Neuron (in vitro differentiated cells): ENCODE results near the gene ZNF708.
A peak's percentile ranks its signal among the peaks of the same experiment; 100 is the strongest.
"Not testable (repeated sequence)": the region's sequence is repeated elsewhere in the genome, so short reads cannot be mapped to it uniquely, and the experiment has no call there.

Experiments
- H2AFZ ChIP-seq: one replicate; pipeline ENCODE4 v1.6.1; 2013; ENCODE audit warnings: low read depth, mild to moderate bottlenecking, inconsistent platforms, low read length, moderate library complexity
- H3K27me3 ChIP-seq: one replicate; pipeline ENCODE4 v1.6.1; 2013; ENCODE audit warnings: low read length; ENCODE audit not compliant: insufficient read depth
- H3K36me3 ChIP-seq: one replicate; pipeline ENCODE4 v1.6.1; 2013; ENCODE audit warnings: low read length; ENCODE audit not compliant: insufficient read depth
- H3K4me1 ChIP-seq: one replicate; pipeline ENCODE4 v1.6.1; 2013; ENCODE audit warnings: low read length; ENCODE audit not compliant: insufficient read depth
- H3K4me3 ChIP-seq: 2 replicates; pipeline ENCODE4 v1.5.1; 2013; ENCODE audit warnings: mild to moderate bottlenecking, low read length, moderate library complexity
- H3K9me3 ChIP-seq: one replicate; pipeline ENCODE4 v1.6.1; 2013; ENCODE audit warnings: low read length

Gene ZNF708

GRCh38 chr19:21328885-21329605 is at the start of gene ZNF708:
Gene ZNF708 (minus strand): TSS chr19:21329410. CDS start chr19:21329212, 198 bp downstream.
- H3K9me3 ChIP-seq: peaks cover 12% of the 10 kb centered on the region
- no peaks in the 10 kb centered on the region for H3K27me3 ChIP-seq
- H3K4me3 ChIP-seq: peak within 1 kb of the TSS; percentile 92
- H2AFZ ChIP-seq: peak within 1 kb of the TSS; percentile 77
- H3K4me1 ChIP-seq: peaks cover 7% of the 10 kb centered on the region
- peaks cover 18% of the 10 kb centered on the region for H3K36me3 ChIP-seq

DNA sequence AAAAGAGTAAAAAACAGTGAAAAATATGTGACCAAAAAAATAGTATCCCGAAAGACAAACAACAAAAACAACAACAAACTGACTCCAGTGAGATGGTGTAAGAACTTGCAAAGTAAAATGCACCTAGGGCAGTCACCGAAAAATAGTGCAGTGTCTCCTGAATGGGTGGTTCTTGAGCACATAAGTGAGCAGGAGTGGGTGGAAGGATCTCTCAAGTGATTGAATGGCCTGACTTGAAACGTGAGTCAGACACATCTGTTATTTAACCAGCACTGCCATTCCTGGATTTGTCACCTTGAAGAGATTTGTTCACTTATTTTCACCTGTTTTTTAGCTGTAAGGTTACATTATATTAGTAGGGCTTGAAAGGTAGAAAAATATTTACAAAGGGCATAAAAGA is 33.1 kb upstream of the ZNF708 start:
- Histone ChIP-seq H3K27me3 (no peaks in the 10 kb centered on the region), H3K4me3 (no peak overlapping the region), H3K36me3 (peaks cover 68% of the 10 kb centered on the region), H2AFZ (no peak overlapping the region), H3K9me3 (peaks cover 47% of the 10 kb centered on the region), H3K4me1 (no peaks in the 10 kb centered on the region)

- Histone ChIP-seq H2AFZ (no peak within 1 kb of the TSS), H3K36me3 (peaks cover 37% of the 10 kb centered on the region), H3K4me1 (no peaks in the 10 kb centered on the region), H3K4me3 (peak within 1 kb of the TSS; percentile 80), H3K9me3 (peaks cover 27% of the 10 kb centered on the region), H3K27me3 (no peaks in the 10 kb centered on the region)
These were observed 29.7 kb upstream of the ZNF708 start, which contains the start of gene ZNF738 for GRCh38 chr19:21358768-21359451. Gene ZNF738 (plus strand): TSS chr19:21359000. CDS start chr19:21359141, 141 bp downstream.

GRCh38 chr19:21352830-21353229 is 23.6 kb upstream of the ZNF708 start:
- H2AFZ ChIP-seq: no peak overlapping the region
- H3K36me3 ChIP-seq: no peaks in the 10 kb centered on the region
- H3K4me1 ChIP-seq: no peaks in the 10 kb centered on the region
- no peaks in the 10 kb centered on the region for H3K27me3 ChIP-seq
- no peak overlapping the region for H3K4me3 ChIP-seq
- H3K9me3 ChIP-seq: no peaks in the 10 kb centered on the region

DNA sequence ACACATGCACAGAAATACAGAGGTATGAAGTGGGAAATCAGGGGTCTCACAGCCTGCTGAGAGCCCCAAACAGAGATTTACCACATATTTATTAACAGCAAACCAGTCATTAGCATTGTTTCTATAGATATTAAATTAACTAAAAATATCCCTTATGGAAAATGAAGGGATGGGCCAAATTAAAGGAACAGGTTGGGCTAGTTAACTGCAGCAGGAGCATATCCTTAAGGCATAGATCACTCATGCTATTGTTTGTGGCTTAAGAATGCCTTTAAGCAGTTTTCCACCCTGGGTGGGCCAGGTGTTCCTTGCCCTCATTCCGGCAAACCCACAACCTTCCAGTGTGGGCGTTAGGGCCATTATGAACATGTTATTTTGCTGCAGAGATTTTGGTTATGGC is 15.6 kb upstream of the ZNF708 start:
- not testable (repeated sequence) for H2AFZ ChIP-seq, H3K36me3 ChIP-seq, H3K9me3 ChIP-seq, H3K4me3 ChIP-seq, H3K27me3 ChIP-seq, H3K4me1 ChIP-seq

GRCh38 chr19:21335721-21336120 is 6.5 kb upstream of the ZNF708 start:
- Histone ChIP-seq H3K36me3 (no peaks in the 10 kb centered on the region), H2AFZ (no peak overlapping the region), H3K9me3 (no peaks in the 10 kb centered on the region), H3K4me3 (no peak overlapping the region), H3K27me3 (no peaks in the 10 kb centered on the region), H3K4me1 (no peaks in the 10 kb centered on the region)

GRCh38 chr19:21328406-21328805 is 804 bp downstream of the ZNF708 start:
- Histone ChIP-seq H2AFZ (peak overlapping the region; percentile 77), H3K9me3 (peaks cover 12% of the 10 kb centered on the region), H3K4me1 (peaks cover 7% of the 10 kb centered on the region), H3K36me3 (peaks cover 18% of the 10 kb centered on the region), H3K4me3 (peak overlapping the region; percentile 92), H3K27me3 (no peaks in the 10 kb centered on the region)

DNA sequence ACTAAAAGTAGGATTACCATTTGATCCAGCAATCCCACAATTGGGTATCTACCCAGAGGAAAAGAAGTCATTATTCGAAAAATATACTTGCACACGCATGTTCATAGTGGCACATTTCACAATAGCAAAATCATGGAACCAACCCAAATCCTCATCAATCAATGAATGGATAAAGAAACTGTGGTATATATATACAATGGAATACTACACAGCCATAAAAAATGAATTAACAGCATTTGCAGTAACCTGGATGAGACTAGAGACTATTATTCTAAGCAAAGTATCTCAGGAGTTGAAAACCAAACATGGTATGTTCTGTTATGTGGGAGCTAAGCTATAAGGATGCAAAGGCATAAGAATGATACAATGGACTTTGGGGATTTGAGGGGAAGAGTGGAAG is 3.0 kb downstream of the ZNF708 start:
- Histone ChIP-seq H3K36me3 (peaks cover 26% of the 10 kb centered on the region), H3K9me3 (peaks cover 24% of the 10 kb centered on the region), H3K4me3 (no peak overlapping the region), H3K27me3 (no peaks in the 10 kb centered on the region), H2AFZ (no peak overlapping the region), H3K4me1 (peaks cover 8% of the 10 kb centered on the region)

- H3K9me3 ChIP-seq: peaks cover 37% of the 10 kb centered on the region
- no peaks in the 10 kb centered on the region for H3K27me3 ChIP-seq
- peaks cover 8% of the 10 kb centered on the region for H3K4me1 ChIP-seq
- peaks cover 34% of the 10 kb centered on the region for H3K36me3 ChIP-seq
- H3K4me3 ChIP-seq: no peak overlapping the region
- no peak overlapping the region for H2AFZ ChIP-seq
These were observed 6.2 kb downstream of the ZNF708 start for GRCh38 chr19:21323000-21323399.

- Histone ChIP-seq H2AFZ (no peak overlapping the region), H3K4me3 (no peak overlapping the region), H3K4me1 (peaks cover 3% of the 10 kb centered on the region), H3K36me3 (peaks cover 35% of the 10 kb centered on the region), H3K27me3 (no peaks in the 10 kb centered on the region), H3K9me3 (peaks cover 41% of the 10 kb centered on the region)
These were observed 6.7 kb downstream of the ZNF708 start for GRCh38 chr19:21322528-21322927.

DNA sequence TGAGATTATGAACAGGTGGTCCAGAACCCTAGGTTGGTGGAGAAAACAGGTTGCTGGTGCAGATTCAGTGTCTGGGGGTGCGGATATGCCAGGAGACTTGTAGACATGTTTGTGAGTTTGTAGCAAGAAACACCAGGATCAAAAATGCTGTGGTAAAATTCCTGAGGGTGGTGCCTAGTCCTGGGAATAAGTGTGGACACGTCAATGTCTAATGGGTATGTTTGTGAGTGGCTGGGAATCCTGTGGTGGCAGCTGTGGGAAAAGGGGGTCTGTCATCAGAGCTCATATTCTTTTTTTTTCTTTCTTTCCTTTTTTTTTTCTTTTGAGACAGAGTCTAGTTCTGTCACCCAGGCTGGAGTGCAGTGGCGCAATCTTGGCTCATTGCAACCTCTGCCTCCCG is 7.2 kb downstream of the ZNF708 start:
- Histone ChIP-seq H3K27me3 (no peaks in the 10 kb centered on the region), H3K36me3 (peaks cover 33% of the 10 kb centered on the region), H2AFZ (no peak overlapping the region), H3K4me1 (peaks cover 1% of the 10 kb centered on the region), H3K9me3 (peaks cover 43% of the 10 kb centered on the region), H3K4me3 (no peak overlapping the region)

GRCh38 chr19:21321134-21321533 is 8.1 kb downstream of the ZNF708 start:
- peaks cover 27% of the 10 kb centered on the region for H3K36me3 ChIP-seq
- H3K4me3 ChIP-seq: no peak overlapping the region
- no peaks in the 10 kb centered on the region for H3K27me3 ChIP-seq
- H3K9me3 ChIP-seq: peaks cover 41% of the 10 kb centered on the region
- peaks cover 1% of the 10 kb centered on the region for H3K4me1 ChIP-seq
- no peak overlapping the region for H2AFZ ChIP-seq

DNA sequence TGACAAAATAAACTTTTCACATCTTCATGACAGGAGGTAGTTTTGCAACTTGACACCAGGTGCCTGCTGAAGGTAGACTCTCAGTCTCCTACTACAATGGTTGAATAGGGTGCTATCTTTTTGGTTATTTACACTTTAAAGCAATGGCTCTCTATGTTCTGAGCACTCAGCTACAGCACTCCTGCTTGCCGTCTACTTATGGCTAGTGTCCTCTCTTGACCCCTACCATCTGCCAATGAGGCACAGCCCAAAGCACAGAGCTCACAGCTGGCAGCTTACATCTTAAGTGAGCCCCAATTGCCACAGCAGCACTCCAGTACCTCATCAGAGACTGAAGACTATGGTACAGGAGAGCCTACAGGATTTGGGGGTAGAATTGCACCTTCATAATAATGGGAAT is 11.4 kb downstream of the ZNF708 start:
- no peak overlapping the region for H3K4me3 ChIP-seq

More for the DNA sequence above, 11.4 kb downstream of the ZNF708 start:
- H3K27me3 ChIP-seq: no peaks in the 10 kb centered on the region
- no peaks in the 10 kb centered on the region for H3K4me1 ChIP-seq
- peaks cover 38% of the 10 kb centered on the region for H3K9me3 ChIP-seq
- no peak overlapping the region for H2AFZ ChIP-seq
- peaks cover 24% of the 10 kb centered on the region for H3K36me3 ChIP-seq
